Trophoblast cell (in vitro differentiated cells and primary cell): ENCODE measurements around the gene RBM20.

ENCODE experiments used
- DNase-seq, 2 donors: peaks; one replicate each; pipeline ENCODE4 v3.0.0-alpha.2; 2016
- H2AFZ ChIP-seq: 2 replicates; pipeline ENCODE4 v1.6.1; 2013; ENCODE audit warnings: low read length, moderate library complexity, mild to moderate bottlenecking; ENCODE audit not compliant: insufficient read depth, poor library complexity
- H2AK5ac ChIP-seq: 2 replicates; pipeline ENCODE4 v1.6.1; 2013; ENCODE audit warnings: mild to moderate bottlenecking, low read length
- H2BK120ac ChIP-seq: 2 replicates; pipeline ENCODE4 v1.6.1; 2013; ENCODE audit warnings: low read length, mild to moderate bottlenecking, moderate library complexity; ENCODE audit not compliant: insufficient read depth, poor library complexity
- H2BK12ac ChIP-seq: 2 replicates; pipeline ENCODE4 v1.6.1; 2013; ENCODE audit warnings: mild to moderate bottlenecking, low read length, moderate library complexity
- H2BK5ac ChIP-seq: 2 replicates; pipeline ENCODE4 v1.6.1; 2013; ENCODE audit warnings: low read length, low read depth, moderate library complexity, mild to moderate bottlenecking; ENCODE audit not compliant: poor library complexity
- H3K14ac ChIP-seq: 2 replicates; pipeline ENCODE4 v1.6.1; 2013; ENCODE audit warnings: mild to moderate bottlenecking, low read length
- H3K18ac ChIP-seq: 2 replicates; pipeline ENCODE4 v1.6.1; 2013; ENCODE audit warnings: mild to moderate bottlenecking, low read length
- H3K23ac ChIP-seq: 2 replicates; pipeline ENCODE4 v1.6.1; 2013; ENCODE audit warnings: low read length
- H3K27ac ChIP-seq: 2 replicates; pipeline ENCODE4 v1.5.1; 2013; ENCODE audit warnings: low read depth, mild to moderate bottlenecking, inconsistent platforms, low read length, moderate library complexity
- H3K27me3 ChIP-seq: 2 replicates; pipeline ENCODE4 v1.6.1; 2013; ENCODE audit warnings: inconsistent platforms, mild to moderate bottlenecking, low read length, moderate library complexity; ENCODE audit not compliant: insufficient read depth
- H3K36me3 ChIP-seq, 2 experiments: 1 replicate in 1 of 2; 2 replicates in 1 of 2; pipeline ENCODE4 v1.6.1; 2013; ENCODE audit warnings: low read length in 2 of 2, mild to moderate bottlenecking in 2 of 2, moderate library complexity in 1 of 2; ENCODE audit not compliant: insufficient read depth in 2 of 2, control insufficient read depth in 1 of 2
- H3K4ac ChIP-seq: 2 replicates; pipeline ENCODE4 v1.6.1; 2013; ENCODE audit warnings: low read depth, mild to moderate bottlenecking, low read length, moderate library complexity
- H3K4me1 ChIP-seq, 2 experiments: 1 replicate in 1 of 2; 2 replicates in 1 of 2; pipeline ENCODE4 v1.6.1; 2013; ENCODE audit warnings: low read length in 2 of 2, mild to moderate bottlenecking in 2 of 2, moderate library complexity in 1 of 2; ENCODE audit not compliant: insufficient read depth in 2 of 2, control insufficient read depth in 1 of 2
- H3K4me2 ChIP-seq: 2 replicates; pipeline ENCODE4 v1.6.1; 2013; ENCODE audit warnings: inconsistent platforms, mild to moderate bottlenecking, low read length, moderate library complexity
- H3K4me3 ChIP-seq: 2 replicates; pipeline ENCODE4 v1.5.1; 2013; ENCODE audit warnings: mild to moderate bottlenecking, low read depth, low read length, inconsistent platforms
- H3K79me1 ChIP-seq: one replicate; pipeline ENCODE4 v1.6.1; 2013; ENCODE audit warnings: low read length
- H3K79me2 ChIP-seq: 2 replicates; pipeline ENCODE4 v1.6.1; 2013; ENCODE audit warnings: low read length, mild to moderate bottlenecking; ENCODE audit not compliant: control insufficient read depth, insufficient read depth, poor library complexity
- H3K9ac ChIP-seq: 2 replicates; pipeline ENCODE4 v1.6.1; 2013; ENCODE audit warnings: mild to moderate bottlenecking, low read length
- H3K9me3 ChIP-seq: 2 replicates; pipeline ENCODE4 v1.6.1; 2013; ENCODE audit warnings: low read depth, mild to moderate bottlenecking, control low read depth, inconsistent platforms, low read length; ENCODE audit not compliant: insufficient read depth
- H4K12ac ChIP-seq: 2 replicates; pipeline ENCODE4 v1.6.1; 2013; ENCODE audit warnings: low read depth, mild to moderate bottlenecking, low read length, moderate library complexity
- H4K8ac ChIP-seq: 2 replicates; pipeline ENCODE4 v1.6.1; 2013; ENCODE audit warnings: low read depth, mild to moderate bottlenecking, low read length, moderate library complexity
- H4K91ac ChIP-seq: one replicate; pipeline ENCODE4 v1.6.1; 2013; ENCODE audit warnings: low read depth, mild to moderate bottlenecking, low read length, moderate library complexity
- WGBS: extraction: QIAGEN DNeasy Blood & Tissue Kit; methylation state at CpG from one replicate; pipeline ENCODE4 v1.1.7; 2013; ENCODE audit warnings: missing lambda C conversion rate; ENCODE audit not compliant: insufficient read length, insufficient coverage; ENCODE audit errors: extremely low coverage; 5-methylcytosine and 5-hydroxymethylcytosine counted together

The RBM20 gene

GRCh38 chr10:110804376-110804775, 160.2 kb downstream of the RBM20 start:
- Histone ChIP-seq H3K4me2 (no peak overlapping the region), H3K23ac (no peak overlapping the region), H3K27me3 (no peaks in the 10 kb centered on the region), H3K79me1 (peaks cover 2% of the 10 kb centered on the region), H3K79me2 (no peaks in the 10 kb centered on the region), H2AFZ (no peak overlapping the region), H2AK5ac (no peak overlapping the region), H2BK120ac (peak overlapping the region; percentile 2), H3K18ac (no peak overlapping the region), H3K14ac (peak overlapping the region; percentile 2), H3K27ac (no peak overlapping the region), H3K4me3 (no peak overlapping the region), H2BK12ac (peak overlapping the region; percentile 37), H3K9me3 (no peaks in the 10 kb centered on the region), H4K91ac (peak overlapping the region; percentile 4), H3K36me3 (no peaks in the 10 kb centered on the region), H3K4me1 (peaks cover 2 to 7% of the 10 kb centered on the region in 2 experiments), H2BK5ac (no peak overlapping the region), H4K8ac (peak overlapping the region; percentile 33), H4K12ac (no peak overlapping the region), H3K9ac (no peak overlapping the region), H3K4ac (no peak overlapping the region)
- WGBS, result no CpG with 5 or more reads among the region's 1 CpG
- DNase-seq, result no peak

- no peaks in the 10 kb centered on the region for H3K27me3 ChIP-seq
- H2BK12ac ChIP-seq, result no peak overlapping the region
- no peaks in the 10 kb centered on the region for H3K36me3 ChIP-seq
- H2AK5ac ChIP-seq, result no peak overlapping the region
- no peak for DNase-seq
- H4K8ac ChIP-seq, result no peak overlapping the region
- H3K4me3 ChIP-seq, result no peak overlapping the region
- no peak overlapping the region for H4K91ac ChIP-seq
- H3K79me2 ChIP-seq, result no peaks in the 10 kb centered on the region
- no peak overlapping the region for H2BK120ac ChIP-seq
- H3K9ac ChIP-seq, result no peak overlapping the region
- no peak overlapping the region for H3K14ac ChIP-seq
- H2AFZ ChIP-seq, result no peak overlapping the region
- H3K4me1 ChIP-seq, result peaks cover 2 to 7% of the 10 kb centered on the region in 2 experiments
- H3K4me2 ChIP-seq, result no peak overlapping the region
- no CpG with 5 or more reads among the region's 5 CpGs for WGBS
- H3K9me3 ChIP-seq, result no peaks in the 10 kb centered on the region
- no peak overlapping the region for H4K12ac ChIP-seq
- no peak overlapping the region for H3K4ac ChIP-seq
- H2BK5ac ChIP-seq, result no peak overlapping the region
- H3K18ac ChIP-seq, result no peak overlapping the region
- H3K79me1 ChIP-seq, result peaks cover 2% of the 10 kb centered on the region
- no peak overlapping the region for H3K27ac ChIP-seq
- H3K23ac ChIP-seq, result no peak overlapping the region
Observed at GRCh38 chr10:110805292-110805691, 161.2 kb downstream of the RBM20 start.

- no peak overlapping the region for H3K14ac ChIP-seq
- H3K9ac ChIP-seq, result no peak overlapping the region
- H3K4ac ChIP-seq, result no peak overlapping the region
- no peaks in the 10 kb centered on the region for H3K79me2 ChIP-seq
- no peaks in the 10 kb centered on the region for H3K9me3 ChIP-seq
- no peak overlapping the region for H4K8ac ChIP-seq
- no peak overlapping the region for H3K23ac ChIP-seq
- H2BK120ac ChIP-seq, result no peak overlapping the region
- no peak overlapping the region for H3K4me3 ChIP-seq
- H3K36me3 ChIP-seq, result no peaks in the 10 kb centered on the region
- H4K12ac ChIP-seq, result no peak overlapping the region
- H3K27ac ChIP-seq, result no peak overlapping the region
- H3K27me3 ChIP-seq, result no peaks in the 10 kb centered on the region
- H3K18ac ChIP-seq, result no peak overlapping the region
- no peak overlapping the region for H2AFZ ChIP-seq
- no CpG with 5 or more reads among the region's 4 CpGs for WGBS
- no peak overlapping the region for H4K91ac ChIP-seq
- H3K79me1 ChIP-seq, result peaks cover 2% of the 10 kb centered on the region
- no peak overlapping the region for H2BK12ac ChIP-seq
- DNase-seq, result no peak
- no peak overlapping the region for H2AK5ac ChIP-seq
- peaks cover 2 to 7% of the 10 kb centered on the region in 2 experiments for H3K4me1 ChIP-seq
- H2BK5ac ChIP-seq, result no peak overlapping the region
- no peak overlapping the region for H3K4me2 ChIP-seq
Observed at GRCh38 chr10:110806335-110806734, 162.2 kb downstream of the RBM20 start.

GRCh38 chr10:110808123-110808522, 164.0 kb downstream of the RBM20 start:
- no peak for DNase-seq
- Histone ChIP-seq H3K27me3 (no peaks in the 10 kb centered on the region), H3K79me1 (peaks cover 6% of the 10 kb centered on the region), H3K9me3 (no peaks in the 10 kb centered on the region), H3K27ac (no peak overlapping the region), H4K8ac (no peak overlapping the region), H4K12ac (no peak overlapping the region), H3K14ac (no peak overlapping the region), H3K23ac (no peak overlapping the region), H3K4ac (no peak overlapping the region), H3K4me1 (peaks cover 11 to 17% of the 10 kb centered on the region in 2 experiments), H3K4me3 (no peak overlapping the region), H3K36me3 (no peaks in the 10 kb centered on the region), H2BK5ac (no peak overlapping the region), H3K79me2 (no peaks in the 10 kb centered on the region), H2AFZ (no peak overlapping the region), H3K4me2 (no peak overlapping the region), H2BK12ac (no peak overlapping the region), H4K91ac (no peak overlapping the region), H3K18ac (no peak overlapping the region), H3K9ac (no peak overlapping the region), H2BK120ac (no peak overlapping the region), H2AK5ac (no peak overlapping the region)
- WGBS, result no CpG with 5 or more reads among the region's 3 CpGs
